OCI-LY7 (cell line): ENCODE results near the gene TMEM218.
"Not testable (repeated sequence)": the region's sequence is repeated elsewhere in the genome, so short reads cannot be mapped to it uniquely, and the experiment has no call there.

Experiments
- EZH2phosphoT487 ChIP-seq: fragments of 200-600 bp; sonication (generic); IDR thresholded peaks from 2 replicates; pipeline ENCODE4 v1.6.1; 2018; ENCODE audit warnings: low read depth, borderline replicate concordance, mild to moderate bottlenecking, mixed run types, antibody characterized with exemption, low read length, moderate library complexity, mixed read lengths
- TF ChIP-seq, protein P1 (sequence below): fragments of 200-600 bp; sonication (generic); conservative IDR thresholded peaks from 2 replicates; pipeline ENCODE4 v1.5.1; 2014; ENCODE audit warnings: mild to moderate bottlenecking, antibody characterized with exemption, low read length, moderate library complexity, mixed read lengths

DNA sequence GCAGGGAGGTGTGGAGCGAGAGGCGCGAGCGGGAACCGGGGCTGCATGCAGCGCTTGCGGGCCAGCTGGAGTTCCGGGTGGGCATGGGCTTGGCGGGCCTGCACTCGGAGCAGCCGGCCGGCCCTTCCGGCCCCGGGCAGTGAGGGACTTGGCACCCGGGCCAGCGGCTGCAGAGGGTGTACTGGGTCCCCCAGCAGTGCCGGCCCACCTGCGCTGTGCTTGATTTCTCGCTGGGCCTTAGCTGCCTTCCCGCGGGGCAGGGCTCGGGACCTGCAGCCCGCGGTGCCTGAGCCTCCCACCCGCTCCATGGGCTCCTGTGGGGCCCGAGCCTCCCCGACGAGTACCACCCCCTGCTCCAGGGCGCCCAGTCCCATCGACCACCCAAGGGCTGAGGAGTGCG lies 21.9 kb downstream of the TMEM218 start:
- TF ChIP-seq, protein P1, sequence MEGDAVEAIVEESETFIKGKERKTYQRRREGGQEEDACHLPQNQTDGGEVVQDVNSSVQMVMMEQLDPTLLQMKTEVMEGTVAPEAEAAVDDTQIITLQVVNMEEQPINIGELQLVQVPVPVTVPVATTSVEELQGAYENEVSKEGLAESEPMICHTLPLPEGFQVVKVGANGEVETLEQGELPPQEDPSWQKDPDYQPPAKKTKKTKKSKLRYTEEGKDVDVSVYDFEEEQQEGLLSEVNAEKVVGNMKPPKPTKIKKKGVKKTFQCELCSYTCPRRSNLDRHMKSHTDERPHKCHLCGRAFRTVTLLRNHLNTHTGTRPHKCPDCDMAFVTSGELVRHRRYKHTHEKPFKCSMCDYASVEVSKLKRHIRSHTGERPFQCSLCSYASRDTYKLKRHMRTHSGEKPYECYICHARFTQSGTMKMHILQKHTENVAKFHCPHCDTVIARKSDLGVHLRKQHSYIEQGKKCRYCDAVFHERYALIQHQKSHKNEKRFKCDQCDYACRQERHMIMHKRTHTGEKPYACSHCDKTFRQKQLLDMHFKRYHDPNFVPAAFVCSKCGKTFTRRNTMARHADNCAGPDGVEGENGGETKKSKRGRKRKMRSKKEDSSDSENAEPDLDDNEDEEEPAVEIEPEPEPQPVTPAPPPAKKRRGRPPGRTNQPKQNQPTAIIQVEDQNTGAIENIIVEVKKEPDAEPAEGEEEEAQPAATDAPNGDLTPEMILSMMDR, result not testable (repeated sequence)
- TF ChIP-seq EZH2phosphoT487, result not testable (repeated sequence)
